Daoy (cell line): Measurements from ENCODE around the gene CTAG2. TPM values are rescaled to one million over a fixed set of nuclear protein-coding genes. Genes with fewer than 3 reads are reported as not detected.
"Not testable (repeated sequence)": the region's sequence is repeated elsewhere in the genome, so short reads cannot be mapped to it uniquely, and the experiment has no call there.

Experiments used
- DNase-seq: peaks from one replicate; pipeline ENCODE4 v3.0.0-alpha.2; 2015; ENCODE audit warnings: low read depth
- total RNA-seq: library from RNA; depleted of rRNA; stranded (reverse); fragments of >200 nt; shearing (Covaris generic); gene quantifications from 2 replicates; pipeline ENCODE4 v1.2.3, GENCODE V29; 2014

The CTAG2 gene
- total RNA-seq, 1 experiment from 2014 or later: 13.4 TPM

- no peak for DNase-seq
Measured at GRCh38 chrX:154648931-154649330, 4.4 kb downstream of the CTAG2 start.

DNA sequence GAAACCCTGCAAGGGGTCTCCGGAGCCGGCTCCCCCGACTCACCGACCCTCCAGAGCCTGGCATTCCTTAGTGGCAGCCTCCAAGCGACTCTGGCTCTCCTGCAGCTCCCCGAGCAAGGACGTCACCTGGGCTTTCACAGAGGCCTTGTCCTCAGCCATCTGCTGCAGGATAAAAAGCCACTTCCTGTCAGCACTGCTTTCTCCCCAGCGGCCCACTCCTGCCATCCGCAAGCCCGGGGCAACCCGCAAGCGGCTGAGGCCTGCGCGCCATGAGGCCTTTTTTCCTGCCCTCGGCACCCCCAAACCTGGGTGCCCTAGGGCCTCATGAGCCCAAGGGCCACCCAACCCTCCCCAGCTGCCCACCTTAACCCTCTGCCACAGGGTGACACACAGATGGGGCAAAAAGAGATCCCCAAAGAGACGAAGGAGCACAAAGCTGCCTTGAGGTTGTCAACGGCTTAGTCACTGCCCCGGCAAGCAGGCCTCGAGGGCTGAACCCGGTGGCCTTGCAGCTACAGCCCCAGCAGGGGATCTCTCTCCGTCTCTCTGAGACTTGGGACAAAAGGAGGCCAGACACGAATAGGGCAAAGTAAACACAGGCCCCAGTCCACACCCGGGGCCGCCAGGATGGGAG lies 7.5 kb downstream of the CTAG2 start:
- DNase-seq: not testable (repeated sequence)

DNA sequence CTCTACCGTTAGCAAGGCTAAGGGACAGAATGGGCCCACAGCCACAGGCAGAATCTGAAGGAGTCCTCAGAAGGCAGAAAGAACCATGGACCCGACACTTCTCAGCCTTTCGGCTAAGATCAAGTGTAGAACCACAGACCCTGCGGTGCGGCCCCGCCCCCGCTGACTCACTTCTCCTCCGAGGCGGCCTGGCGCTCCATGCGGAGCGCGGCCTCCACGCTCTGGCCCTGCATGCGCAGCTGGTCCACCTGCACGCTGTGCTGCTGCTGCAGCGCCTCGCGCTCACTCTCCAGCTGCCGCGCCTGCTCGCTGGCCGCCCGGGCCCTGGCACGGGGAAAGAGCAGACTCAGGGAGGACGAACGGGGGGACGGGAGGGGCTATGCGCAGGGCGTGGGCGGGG lies 9.7 kb downstream of the CTAG2 start:
- not testable (repeated sequence) for DNase-seq

DNA sequence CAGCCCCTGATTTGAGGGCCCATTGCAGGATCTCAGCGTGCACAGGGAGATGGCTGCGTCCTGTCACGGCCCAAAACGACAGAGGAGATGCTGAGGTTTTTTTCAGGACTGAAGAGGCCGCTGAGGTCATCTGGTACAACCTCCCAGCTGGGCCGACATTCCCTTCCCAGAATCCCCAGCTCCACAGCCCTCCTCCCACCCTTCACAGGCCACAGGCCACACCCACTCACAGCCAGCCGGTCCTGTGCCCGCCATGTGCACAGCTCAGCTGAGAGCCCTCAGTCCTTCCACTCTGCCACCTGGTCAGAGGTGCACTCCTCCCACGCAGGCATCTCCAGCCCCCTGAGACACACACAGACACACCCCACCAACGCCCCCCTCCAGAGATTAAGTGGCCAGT lies 11.6 kb downstream of the CTAG2 start:
- not testable (repeated sequence) for DNase-seq

DNA sequence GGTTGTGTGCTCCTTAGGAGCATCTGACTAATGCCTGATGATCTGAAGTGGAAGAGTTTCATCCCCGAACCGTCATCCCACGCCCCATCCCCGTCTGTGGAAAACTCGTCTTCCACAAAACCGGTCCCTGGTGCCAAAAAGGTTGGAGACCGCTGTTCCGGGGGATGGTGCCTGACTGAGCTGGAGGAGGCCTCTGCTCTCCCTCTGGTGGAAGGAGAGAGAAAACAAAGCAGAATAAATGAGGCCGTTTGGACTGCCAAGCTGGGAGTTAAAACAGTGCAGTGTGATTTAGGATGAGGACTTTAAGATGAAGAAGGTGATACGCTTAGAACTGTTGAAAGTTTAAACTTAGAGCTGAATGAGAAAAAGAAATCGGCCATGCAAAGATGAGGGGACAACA lies 19.7 kb downstream of the CTAG2 start:
- not testable (repeated sequence) for DNase-seq

- DNase-seq: not testable (repeated sequence)
Measured at GRCh38 chrX:154630949-154631348, 22.4 kb downstream of the CTAG2 start.

- not testable (repeated sequence) for DNase-seq
Measured at GRCh38 chrX:154628960-154629359, 24.4 kb downstream of the CTAG2 start.

GRCh38 chrX:154620767-154621414 lies 32.5 kb downstream of the CTAG2 start:
- DNase-seq: not testable (repeated sequence)

DNA sequence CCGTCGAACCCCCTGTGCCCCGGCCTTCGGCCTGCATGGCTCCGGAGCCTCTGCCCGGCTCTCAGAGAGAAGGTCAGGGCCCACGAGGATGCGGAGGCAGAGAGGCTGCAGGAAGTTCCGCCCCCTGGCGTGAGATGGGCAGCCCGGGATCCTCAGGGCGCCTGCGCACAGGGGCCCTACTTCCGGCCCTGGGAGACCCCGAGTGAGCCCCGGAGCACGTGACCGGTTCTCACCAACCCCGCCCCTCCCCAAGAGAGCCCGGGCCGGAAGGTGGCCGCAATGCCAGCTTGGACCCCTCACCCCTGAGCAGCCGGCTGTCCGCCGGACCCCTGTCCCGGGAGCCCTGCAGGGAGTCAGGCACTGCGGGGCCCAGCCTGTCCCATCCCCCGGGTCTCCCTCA lies 34.2 kb downstream of the CTAG2 start, which contains the start of gene CTAG1B:
CTAG1B (minus strand) TSS at position 101 of the 400 bp plus-strand sequence; CDS start at position 37, 64 bp downstream.
- not testable (repeated sequence) for DNase-seq

DNA sequence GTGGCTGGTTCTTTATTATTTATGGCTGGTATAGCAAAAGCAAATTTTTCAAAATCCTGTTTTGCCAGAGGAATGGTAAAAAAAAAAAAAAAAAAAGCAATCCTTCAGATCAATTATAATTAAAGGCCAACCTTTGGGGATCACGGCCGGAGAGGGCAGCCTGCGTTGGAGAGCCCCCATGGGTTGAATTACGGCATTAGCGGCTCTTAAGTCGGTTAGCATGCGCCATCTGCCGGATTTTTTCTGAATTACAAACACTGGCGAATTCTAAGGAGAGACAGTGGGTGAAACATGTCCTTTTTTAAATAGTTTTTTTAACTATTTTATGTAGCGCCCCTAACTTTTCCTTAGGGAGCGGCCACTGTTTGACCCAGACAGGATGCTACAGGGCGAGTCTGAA lies 39.8 kb downstream of the CTAG2 start:
- not testable (repeated sequence) for DNase-seq

DNA sequence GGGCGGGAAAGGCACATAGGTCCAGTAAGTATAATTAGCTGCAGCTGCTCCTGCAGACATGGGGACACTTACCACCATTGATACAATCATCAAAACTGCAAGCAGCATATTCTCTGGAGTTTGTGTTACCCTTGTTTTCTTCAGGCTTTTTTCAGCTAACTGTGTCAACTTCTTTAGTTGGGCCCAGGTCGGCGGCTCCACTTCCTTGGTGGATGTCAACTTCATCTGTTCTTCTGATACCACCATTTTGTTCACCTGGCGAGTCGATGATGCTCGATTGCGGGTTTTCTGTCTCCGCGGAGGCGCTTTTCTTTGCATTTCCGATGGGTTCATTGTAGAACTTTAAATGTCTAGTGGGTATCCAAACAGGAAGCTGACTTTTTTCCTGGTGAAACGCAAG lies 42.2 kb downstream of the CTAG2 start:
- DNase-seq: not testable (repeated sequence)

- not testable (repeated sequence) for DNase-seq
Measured at GRCh38 chrX:154608823-154609222, 44.6 kb downstream of the CTAG2 start.

DNA sequence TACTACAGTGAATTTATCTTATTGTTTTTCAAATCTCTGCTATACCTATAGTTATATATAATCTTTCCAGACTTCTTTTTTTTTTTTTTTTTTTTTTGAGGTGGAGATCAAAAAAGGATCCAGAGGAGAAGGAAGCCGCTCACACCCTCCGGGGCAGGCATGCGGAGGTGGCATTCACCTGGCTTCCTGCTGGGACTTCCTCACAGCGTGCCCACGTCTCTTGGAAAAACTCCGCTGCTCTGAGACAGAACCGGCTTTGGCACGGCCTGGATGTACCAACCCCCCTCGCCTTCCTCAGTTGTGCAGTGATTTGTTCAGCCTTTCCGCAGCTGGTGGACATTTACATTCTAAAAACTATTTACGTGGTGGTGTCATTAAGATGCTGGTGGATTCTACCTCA lies 45.4 kb downstream of the CTAG2 start:
- not testable (repeated sequence) for DNase-seq

DNA sequence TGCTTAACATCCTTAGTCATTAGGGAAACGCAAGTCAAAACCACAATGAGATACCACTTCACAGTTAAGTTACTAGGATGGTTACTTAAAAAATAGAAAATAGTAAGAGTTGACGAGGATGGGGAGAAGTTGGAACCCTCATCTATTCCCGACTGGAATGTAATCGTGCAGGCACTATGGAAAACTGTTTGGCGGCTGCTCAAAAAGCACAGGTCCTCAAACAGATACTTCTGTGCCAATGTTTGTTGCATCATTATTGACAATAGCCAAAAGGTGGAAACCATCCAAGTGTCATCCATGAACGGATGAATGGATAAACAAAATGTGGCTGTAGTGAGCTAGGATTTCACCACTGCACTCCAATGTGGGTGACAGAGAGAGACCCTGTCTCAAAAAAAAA lies 46.0 kb downstream of the CTAG2 start:
- no peak for DNase-seq

DNA sequence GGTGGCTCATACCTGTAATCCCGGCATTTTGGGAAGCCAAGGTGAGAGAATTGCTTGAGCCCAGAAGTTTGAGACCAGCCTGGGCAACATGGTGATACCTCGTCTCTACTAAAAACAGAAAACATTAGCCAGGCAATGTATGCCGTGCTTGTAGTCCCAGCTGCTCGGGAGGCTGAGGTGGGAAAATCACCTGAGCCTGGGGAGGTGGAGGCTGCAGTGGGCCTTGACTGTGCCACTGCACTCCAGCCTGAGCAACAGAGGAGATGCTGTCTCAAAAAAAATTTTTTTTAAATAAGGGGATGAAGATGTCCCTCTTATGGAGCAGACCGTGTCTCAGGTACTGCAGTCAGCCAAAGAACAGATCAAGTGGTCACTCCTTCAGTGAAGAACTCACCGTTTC lies 47.8 kb downstream of the CTAG2 start:
- no peak for DNase-seq

GRCh38 chrX:154603438-154604430 lies 49.6 kb downstream of the CTAG2 start:
- DNase-seq: peak; percentile 80

GRCh38 chrX:154602766-154603437 lies 50.5 kb downstream of the CTAG2 start:
- DNase-seq: no peak

- no peak for DNase-seq
Measured at GRCh38 chrX:154602226-154602625, 51.2 kb downstream of the CTAG2 start.
